Dermis blood vessel endothelial cell (primary cell): ENCODE data around the gene AOPEP. TPM values are rescaled to one million over a fixed set of nuclear protein-coding genes. Genes with fewer than 3 reads are reported as not detected.
"Not testable (repeated sequence)": the region's sequence is repeated elsewhere in the genome, so short reads cannot be mapped to it uniquely, and the experiment has no call there.

Experiments used
- DNase-seq: peaks from one replicate; pipeline ENCODE4 v3.0.0; 2010
- total RNA-seq: library from RNA; depleted of rRNA; stranded (reverse); fragments of >200 nt; gene quantifications from 2 replicates; pipeline ENCODE4 v1.2.3, GENCODE V29; 2014

AOPEP gene
- total RNA-seq, 1 donor from 2014 or later = 77.1 TPM

GRCh38 chr9:94872891-94873511 lies 146.5 kb downstream of the AOPEP start:
- DNase-seq = peak; percentile 40

- no peak for DNase-seq
These were observed 147.8 kb downstream of the AOPEP start for GRCh38 chr9:94874316-94874715.

GRCh38 chr9:94875300-94876020 lies 149.0 kb downstream of the AOPEP start:
- DNase-seq = no peak

GRCh38 chr9:94878804-94879203 lies 152.3 kb downstream of the AOPEP start:
- DNase-seq = not testable (repeated sequence)

GRCh38 chr9:94879230-94879629 lies 152.7 kb downstream of the AOPEP start:
- DNase-seq = no peak

GRCh38 chr9:94881023-94881422 lies 154.5 kb downstream of the AOPEP start:
- no peak for DNase-seq

GRCh38 chr9:94881454-94881853 lies 155.0 kb downstream of the AOPEP start:
- no peak for DNase-seq

GRCh38 chr9:94881940-94882339 lies 155.4 kb downstream of the AOPEP start:
- DNase-seq = no peak

- DNase-seq = peak; percentile 19
These were observed 156.6 kb downstream of the AOPEP start for GRCh38 chr9:94882966-94883641.

- DNase-seq = no peak
These were observed 159.5 kb downstream of the AOPEP start for GRCh38 chr9:94885854-94886447.

- peak; percentile 61 for DNase-seq
These were observed 161.2 kb downstream of the AOPEP start for GRCh38 chr9:94887721-94888120.

- no peak for DNase-seq
These were observed 162.3 kb downstream of the AOPEP start for GRCh38 chr9:94888775-94889174.

GRCh38 chr9:94889628-94890027 lies 163.1 kb downstream of the AOPEP start:
- no peak for DNase-seq

- DNase-seq = no peak
These were observed 164.7 kb downstream of the AOPEP start for GRCh38 chr9:94891183-94891582.

- DNase-seq = no peak
These were observed 166.2 kb downstream of the AOPEP start for GRCh38 chr9:94892675-94893074.

- DNase-seq = no peak
These were observed 167.7 kb downstream of the AOPEP start for GRCh38 chr9:94894094-94894699.

- DNase-seq = no peak
These were observed 169.2 kb downstream of the AOPEP start for GRCh38 chr9:94895668-94896067.

- no peak for DNase-seq
These were observed 170.0 kb downstream of the AOPEP start for GRCh38 chr9:94896512-94896911.

- DNase-seq = no peak
These were observed 173.1 kb downstream of the AOPEP start for GRCh38 chr9:94899464-94900221.

GRCh38 chr9:94900222-94901018 lies 173.9 kb downstream of the AOPEP start:
- DNase-seq = peak; percentile 61

GRCh38 chr9:94901019-94901363 lies 174.5 kb downstream of the AOPEP start:
- no peak for DNase-seq
